HEK293 (cell line): ENCODE results near the gene TREX2.

Experiments used
- CTCF ChIA-PET: fragments of 350-600 bp; formaldehyde crosslinking; extraction: SDS; loops from one replicate; lab custom pipeline; 2021; ENCODE audit warnings: antibody characterized with exemption; lab: Yijun Ruan, JAX
- POLR2A ChIA-PET: fragments of 300-600 bp; formaldehyde crosslinking; extraction: SDS; loops from one replicate; lab custom pipeline; 2020; ENCODE audit warnings: antibody characterized with exemption, inconsistent platforms; lab: Yijun Ruan, JAX
- H3K27ac ChIP-seq: fragments of 200-500 bp; sonication (Bioruptor generic); 2 replicates; pipeline ENCODE4 v1.5.1; 2014; ENCODE audit warnings: low read depth, low read length, control low read depth, inconsistent platforms; ENCODE audit errors: extremely low read depth
- H3K36me3 ChIP-seq, 2 experiments: fragments of 200-500 bp in 1 of 2; sonication (Bioruptor generic) in 1 of 2; 1 replicate in 1 of 2; 2 replicates in 1 of 2; pipeline ENCODE4 v1.5.1; 2014 to 2017; ENCODE audit warnings: inconsistent platforms in 2 of 2, low read length in 2 of 2; ENCODE audit not compliant: control insufficient read depth in 2 of 2, insufficient read depth in 1 of 2
- H3K4me1 ChIP-seq: fragments of 200-500 bp; sonication (Bioruptor generic); 2 replicates; pipeline ENCODE4 v1.5.1; 2014; ENCODE audit warnings: mild to moderate bottlenecking, low read length, inconsistent platforms; ENCODE audit not compliant: control insufficient read depth, insufficient read depth
- H3K4me3 ChIP-seq: 2 replicates; pipeline ENCODE4 v1.5.1; 2011; ENCODE audit warnings: low read depth, mild to moderate bottlenecking, control low read depth, low read length, moderate library complexity
- H3K9me3 ChIP-seq: fragments of 200-500 bp; sonication (Bioruptor generic); 2 replicates; pipeline ENCODE4 v1.5.1; 2014; ENCODE audit warnings: low read depth, low read length, inconsistent platforms; ENCODE audit not compliant: control insufficient read depth, insufficient read depth
- KLF17 ChIP-seq: fragments of 450-650 bp; formaldehyde crosslinking; IDR thresholded peaks from 2 replicates; pipeline ENCODE4 v1.5.1; 2016; ENCODE audit warnings: missing biosample characterization, missing genetic modification characterization
- REST ChIP-seq: fragments of 450-650 bp; formaldehyde crosslinking; IDR thresholded peaks from 2 replicates; pipeline ENCODE4 v1.5.1; 2016; ENCODE audit warnings: missing biosample characterization, missing genetic modification characterization
- SP2 ChIP-seq: fragments of 450-650 bp; formaldehyde crosslinking; IDR thresholded peaks from 2 replicates; pipeline ENCODE4 v1.5.1; 2016; ENCODE audit warnings: missing biosample characterization, missing genetic modification characterization
- ZBTB48 ChIP-seq: fragments of 450-650 bp; formaldehyde crosslinking; IDR thresholded peaks from 2 replicates; pipeline ENCODE4 v1.5.1; 2016; ENCODE audit warnings: missing biosample characterization, missing genetic modification characterization
- ZBTB6 ChIP-seq: fragments of 450-650 bp; formaldehyde crosslinking; IDR thresholded peaks from 2 replicates; pipeline ENCODE4 v1.5.1; 2017; ENCODE audit warnings: missing biosample characterization, missing genetic modification characterization
- ZEB2 ChIP-seq: fragments of 450-650 bp; formaldehyde crosslinking; IDR thresholded peaks from 2 replicates; pipeline ENCODE4 v1.5.1; 2016; ENCODE audit warnings: missing biosample characterization, missing genetic modification characterization
- ZFP3 ChIP-seq: fragments of 450-650 bp; formaldehyde crosslinking; IDR thresholded peaks from 2 replicates; pipeline ENCODE4 v1.5.1; 2016; ENCODE audit warnings: low read depth, missing biosample characterization, missing genetic modification characterization
- ZNF112 ChIP-seq: fragments of 450-650 bp; formaldehyde crosslinking; IDR thresholded peaks from 2 replicates; pipeline ENCODE4 v1.5.0; 2017; ENCODE audit warnings: missing biosample characterization, missing genetic modification characterization
- ZNF175 ChIP-seq: fragments of 450-650 bp; formaldehyde crosslinking; IDR thresholded peaks from 2 replicates; pipeline ENCODE4 v1.5.1; 2016; ENCODE audit warnings: missing biosample characterization, missing genetic modification characterization
- ZNF2 ChIP-seq: fragments of 450-650 bp; formaldehyde crosslinking; IDR thresholded peaks from 2 replicates; pipeline ENCODE4 v1.5.1; 2016; ENCODE audit warnings: missing biosample characterization, missing genetic modification characterization
- ZNF221 ChIP-seq: fragments of 450-650 bp; formaldehyde crosslinking; IDR thresholded peaks from 2 replicates; pipeline ENCODE4 v1.5.1; 2017; ENCODE audit warnings: missing biosample characterization, missing genetic modification characterization, borderline replicate concordance
- ZNF248 ChIP-seq: fragments of 450-650 bp; formaldehyde crosslinking; IDR thresholded peaks from 2 replicates; pipeline ENCODE4 v1.5.1; 2017; ENCODE audit warnings: missing biosample characterization, missing genetic modification characterization
- ZNF311 ChIP-seq: fragments of 450-650 bp; formaldehyde crosslinking; IDR thresholded peaks from 2 replicates; pipeline ENCODE4 v1.5.1; 2017; ENCODE audit warnings: missing biosample characterization, missing genetic modification characterization, borderline replicate concordance
- ZNF324 ChIP-seq: fragments of 450-650 bp; formaldehyde crosslinking; IDR thresholded peaks from 2 replicates; pipeline ENCODE4 v1.5.1; 2016; ENCODE audit warnings: missing biosample characterization, missing genetic modification characterization
- ZNF555 ChIP-seq: fragments of 450-650 bp; formaldehyde crosslinking; conservative IDR thresholded peaks from 2 replicates; pipeline ENCODE4 v1.5.1; 2017; ENCODE audit warnings: missing biosample characterization, mild to moderate bottlenecking, missing genetic modification characterization, inconsistent platforms
- ZNF624 ChIP-seq: fragments of 450-650 bp; formaldehyde crosslinking; IDR thresholded peaks from 2 replicates; pipeline ENCODE4 v1.5.1; 2017; ENCODE audit warnings: missing biosample characterization, missing genetic modification characterization
- ZNF645 ChIP-seq: fragments of 450-650 bp; formaldehyde crosslinking; IDR thresholded peaks from 2 replicates; pipeline ENCODE4; 2016; ENCODE audit warnings: missing biosample characterization, missing genetic modification characterization
- ZNF654 ChIP-seq: fragments of 450-650 bp; formaldehyde crosslinking; IDR thresholded peaks from 2 replicates; pipeline ENCODE4 v1.5.1; 2016; ENCODE audit warnings: low read depth, missing biosample characterization, missing genetic modification characterization
- ZNF660 ChIP-seq: fragments of 450-650 bp; IDR thresholded peaks from 2 replicates; pipeline ENCODE4 v1.5.1; 2018; ENCODE audit warnings: missing biosample characterization, mild to moderate bottlenecking, missing genetic modification characterization
- ZNF701 ChIP-seq: fragments of 450-650 bp; formaldehyde crosslinking; IDR thresholded peaks from 2 replicates; pipeline ENCODE4 v1.5.1; 2016; ENCODE audit warnings: missing biosample characterization, missing genetic modification characterization
- ZNF704 ChIP-seq: fragments of 450-650 bp; formaldehyde crosslinking; IDR thresholded peaks from 2 replicates; pipeline ENCODE4 v1.5.1; 2016; ENCODE audit warnings: missing biosample characterization, missing genetic modification characterization
- ZNF747 ChIP-seq: fragments of 450-650 bp; formaldehyde crosslinking; IDR thresholded peaks from 2 replicates; pipeline ENCODE4 v1.5.1; 2016; ENCODE audit warnings: missing biosample characterization, missing genetic modification characterization
- ZNF768 ChIP-seq: fragments of 450-650 bp; formaldehyde crosslinking; IDR thresholded peaks from 2 replicates; pipeline ENCODE4 v1.5.1; 2018; ENCODE audit warnings: missing biosample characterization, mild to moderate bottlenecking, missing genetic modification characterization

Gene TREX2

GRCh38 chrX:153449368-153450113 lies 3.7 kb upstream of the TREX2 start:
- CTCF ChIA-PET: no interaction called here
- TF ChIP-seq ZNF747 (tag by site-specific recombination) (no peak), ZFP3 (tag by site-specific recombination) (no peak), ZNF324 (tag by site-specific recombination) (no peak), ZNF2 (tag by site-specific recombination) (no peak), ZNF624 (tag by site-specific recombination) (no peak), ZNF175 (tag by site-specific recombination) (no peak), ZNF221 (no peak), ZNF645 (no peak), ZNF701 (tag by site-specific recombination) (no peak), ZNF768 (tag by site-specific recombination) (no peak), ZBTB6 (tag by site-specific recombination) (no peak), ZNF654 (tag by site-specific recombination) (no peak), ZBTB48 (tag by site-specific recombination) (no peak), ZNF311 (no peak), ZEB2 (no peak), ZNF248 (tag by site-specific recombination) (no peak), SP2 (no peak), ZNF555 (tag by site-specific recombination) (no peak)
- POLR2A ChIA-PET: no interaction called here
- no peaks in the 10 kb centered on the region for H3K4me1 ChIP-seq
- H3K9me3 ChIP-seq: no peaks in the 10 kb centered on the region
- H3K36me3 ChIP-seq: peaks cover 0 to 17% of the 10 kb centered on the region in 2 experiments; a peak in 2 of 3 replicates
- no peak overlapping the region for H3K4me3 ChIP-seq
- H3K27ac ChIP-seq: no peak overlapping the region

GRCh38 chrX:153448556-153449367 lies 2.9 kb upstream of the TREX2 start:
- no peak overlapping the region for H3K4me3 ChIP-seq
- ChIA-PET CTCF (interaction anchor here (0.5 kb wide), 1 partner anchor 105 kb away, joined by 3 read pairs; no protein-coding TSS in a partner anchor), POLR2A (no interaction called here)
- H3K9me3 ChIP-seq: no peaks in the 10 kb centered on the region
- H3K4me1 ChIP-seq: no peaks in the 10 kb centered on the region
- no peak for TF ChIP-seq ZNF2 (tag by site-specific recombination)
- no peak for TF ChIP-seq ZNF112 (tag by site-specific recombination)
- TF ChIP-seq ZNF704 (tag by site-specific recombination): no peak
- TF ChIP-seq KLF17 (tag by site-specific recombination): no peak
- no peak for TF ChIP-seq ZNF660 (tag by site-specific recombination)
- TF ChIP-seq REST: no peak
- H3K36me3 ChIP-seq: peaks cover 0 to 13% of the 10 kb centered on the region in 2 experiments; a peak in 2 of 3 replicates
- no peak overlapping the region for H3K27ac ChIP-seq
